DMS153 treated with DMSO at 0.1 percent for 48 hours (cell line): ENCODE measurements around the gene LCT.
"Not testable (repeated sequence)": the region's sequence is repeated elsewhere in the genome, so short reads cannot be mapped to it uniquely, and the experiment has no call there.

Experiments used
- DNase-seq: peaks from one replicate; lab custom pipeline; 2025; ENCODE audit not compliant: unreplicated experiment; lab: John Stamatoyannopoulos, UW

Gene LCT

GRCh38 chr2:135798275-135798705, 38.7 kb downstream of the LCT start:
- no peak for DNase-seq

GRCh38 chr2:135797497-135798274, 39.3 kb downstream of the LCT start:
- peak; percentile 18 for DNase-seq

GRCh38 chr2:135796606-135797005, 40.4 kb downstream of the LCT start:
- no peak for DNase-seq

- not testable (repeated sequence) for DNase-seq
Measured at GRCh38 chr2:135795641-135796040, 41.3 kb downstream of the LCT start.

- no peak for DNase-seq
Measured at GRCh38 chr2:135792401-135793150, 44.4 kb downstream of the LCT start.

GRCh38 chr2:135791418-135792190, 45.4 kb downstream of the LCT start:
- no peak for DNase-seq

GRCh38 chr2:135790423-135790822, 46.6 kb downstream of the LCT start:
- no peak for DNase-seq

GRCh38 chr2:135786823-135787222, 50.2 kb downstream of the LCT start:
- DNase-seq, result no peak

- DNase-seq, result no peak
Measured at GRCh38 chr2:135785032-135785431, 52.0 kb downstream of the LCT start.

- DNase-seq, result no peak
Measured at GRCh38 chr2:135783439-135783838, 53.5 kb downstream of the LCT start.

- DNase-seq, result no peak
Measured at GRCh38 chr2:135782231-135782630, 54.8 kb downstream of the LCT start.

GRCh38 chr2:135776367-135776766, 60.6 kb downstream of the LCT start:
- DNase-seq, result no peak

GRCh38 chr2:135775420-135775819, 61.6 kb downstream of the LCT start:
- no peak for DNase-seq

GRCh38 chr2:135773917-135774316, 63.1 kb downstream of the LCT start:
- no peak for DNase-seq

GRCh38 chr2:135773319-135773718, 63.7 kb downstream of the LCT start:
- DNase-seq, result no peak

- DNase-seq, result no peak
Measured at GRCh38 chr2:135768863-135769262, 68.1 kb downstream of the LCT start.

GRCh38 chr2:135762530-135762929, 74.5 kb downstream of the LCT start:
- DNase-seq, result no peak

GRCh38 chr2:135762022-135762421, 75.0 kb downstream of the LCT start:
- DNase-seq, result no peak

GRCh38 chr2:135756692-135757091, 80.3 kb downstream of the LCT start:
- DNase-seq, result no peak

GRCh38 chr2:135755573-135755972, 81.4 kb downstream of the LCT start:
- DNase-seq, result no peak

GRCh38 chr2:135745545-135745944, 91.4 kb downstream of the LCT start:
- no peak for DNase-seq
